Endodermal cell (in vitro differentiated cells): ENCODE data around the gene DEFB118. TPM values are rescaled to one million over a fixed set of nuclear protein-coding genes. Genes with fewer than 3 reads are reported as not detected.

Source experiments
- DNase-seq: peaks from one replicate; pipeline ENCODE4 v3.0.0-alpha.2; 2017
- H3K27ac ChIP-seq: 2 replicates; pipeline ENCODE4 v1.5.1; 2013; ENCODE audit warnings: mild to moderate bottlenecking, low read depth, low read length, moderate library complexity
- H3K27me3 ChIP-seq: 2 replicates; pipeline ENCODE4 v1.6.1; 2013; ENCODE audit warnings: mild to moderate bottlenecking, low read length, moderate library complexity; ENCODE audit not compliant: insufficient read depth, control insufficient read depth, poor library complexity, severe bottlenecking
- H3K36me3 ChIP-seq: 2 replicates; pipeline ENCODE4 v1.7.0; 2013; ENCODE audit warnings: mild to moderate bottlenecking, low read length, moderate library complexity; ENCODE audit not compliant: control insufficient read depth, insufficient read depth
- H3K4me1 ChIP-seq: one replicate; pipeline ENCODE4 v1.7.0; 2013; ENCODE audit warnings: low read length; ENCODE audit not compliant: control insufficient read depth, insufficient read depth
- H3K4me3 ChIP-seq: 2 replicates; pipeline ENCODE4 v1.5.1; 2013; ENCODE audit warnings: mild to moderate bottlenecking, low read length, moderate library complexity
- H3K9ac ChIP-seq: 2 replicates; pipeline ENCODE4 v1.6.1; 2013; ENCODE audit warnings: mild to moderate bottlenecking, low read length, moderate library complexity; ENCODE audit not compliant: poor library complexity, severe bottlenecking; ENCODE audit errors: extremely low read depth
- H3K9me3 ChIP-seq: 2 replicates; pipeline ENCODE4 v1.6.1; 2013; ENCODE audit warnings: mild to moderate bottlenecking, low read length, moderate library complexity; ENCODE audit not compliant: control insufficient read depth
- H3K27ac Mint-ChIP-seq: 2 replicates; pipeline ENCODE4 v1.8.0; 2020; ENCODE audit warnings: mixed read lengths
- H3K27me3 Mint-ChIP-seq: 2 replicates; pipeline ENCODE4 v1.8.0; 2021; ENCODE audit warnings: mild to moderate bottlenecking, mixed read lengths; ENCODE audit not compliant: insufficient read depth
- H3K36me3 Mint-ChIP-seq: 2 replicates; pipeline ENCODE4 v1.8.0; 2020; ENCODE audit warnings: low read depth, mixed read lengths
- H3K4me1 Mint-ChIP-seq: 2 replicates; pipeline ENCODE4 v1.8.0; 2020; ENCODE audit warnings: mixed read lengths
- H3K4me3 Mint-ChIP-seq: 2 replicates; pipeline ENCODE4 v1.8.0; 2020; ENCODE audit warnings: mild to moderate bottlenecking, moderate library complexity, mixed read lengths
- H3K9me3 Mint-ChIP-seq: 2 replicates; pipeline ENCODE4 v1.8.0; 2020; ENCODE audit warnings: mild to moderate bottlenecking, mixed read lengths
- CTCF ChIP-seq: fragments of 200-600 bp; sonication (generic); conservative IDR thresholded peaks from 2 replicates; pipeline ENCODE4 v1.5.0; 2021; ENCODE audit warnings: antibody characterized with exemption, mild to moderate bottlenecking
- WGBS, 2 experiments: methylation state at CpG; one replicate each; pipeline versions ENCODE4 v1.1.5 to v1.1.7; 2013; ENCODE audit warnings: missing lambda C conversion rate in 2 of 2, mixed read lengths in 1 of 2; ENCODE audit not compliant: insufficient coverage in 1 of 2, insufficient read length in 1 of 2; 5-methylcytosine and 5-hydroxymethylcytosine counted together
- total RNA-seq, 2 donors: library from RNA; stranded (reverse); fragmentation: NEBNext Ultra II Directional in 1 of 2; extraction: Animal tissue kit (Norgen Biotek cat#: 25700) in 1 of 2; gene quantifications; 2 replicates in 1 of 2; 3 replicates in 1 of 2; pipeline ENCODE4 v1.2.1, GENCODE V29; 2021

DEFB118 gene
- total RNA-seq, 2 donors from 2014 or later = not detected

GRCh38 chr20:31418307-31418706 is 49.9 kb downstream of the DEFB118 start:
- H3K27ac ChIP-seq = no peak overlapping the region
- no peak for DNase-seq
- Mint-ChIP-seq H3K9me3 (peaks cover 94% of the 10 kb centered on the region), H3K36me3 (no peaks in the 10 kb centered on the region), H3K4me1 (no peaks in the 10 kb centered on the region), H3K4me3 (no peak overlapping the region), H3K27ac (no peak overlapping the region), H3K27me3 (no peaks in the 10 kb centered on the region)
- H3K36me3 ChIP-seq = no peaks in the 10 kb centered on the region
- no peak overlapping the region for H3K4me3 ChIP-seq
- no peaks in the 10 kb centered on the region for H3K4me1 ChIP-seq
- 38 to 77% methylated on average over 1 to 7 of the region's 7 CpGs for WGBS, 2 experiments
- H3K9me3 ChIP-seq = peaks cover 41% of the 10 kb centered on the region
- no peaks in the 10 kb centered on the region for H3K27me3 ChIP-seq
- H3K9ac ChIP-seq = no peak overlapping the region
- no peak for TF ChIP-seq CTCF

Other genes with a start within 250 kb of the DEFB118 start
- gene DEFB115, start 110.9 kb upstream of the DEFB118 start, total RNA-seq = not detected
- not detected for gene DEFB116, start 60.0 kb upstream of the DEFB118 start, total RNA-seq
- gene DEFB119, start 22.0 kb downstream of the DEFB118 start, total RNA-seq = not detected
- not detected for gene DEFB121, start 37.6 kb downstream of the DEFB118 start, total RNA-seq
- gene DEFB123, start 72.0 kb downstream of the DEFB118 start, total RNA-seq = not detected
- not detected for gene DEFB124, start 106.5 kb downstream of the DEFB118 start, total RNA-seq
- gene REM1, start 106.7 kb downstream of the DEFB118 start, total RNA-seq = not detected
- 100 to 1,000 TPM; 120 to 206 TPM for gene HM13, start 145.8 kb downstream of the DEFB118 start, total RNA-seq
- 100 to 1,000 TPM; 380 to 447 TPM for gene ID1, start 236.7 kb downstream of the DEFB118 start, total RNA-seq